Cerebellar nuclear complex (tissue), 1 donor: ENCODE results near the gene ELMO1.
"Not testable (repeated sequence)": the region's sequence is repeated elsewhere in the genome, so short reads cannot be mapped to it uniquely, and the experiment has no call there.

Experiments
- DNase-seq, 2 experiments: peaks; one replicate each; lab custom pipeline; 2025; lab: John Stamatoyannopoulos, UW

Gene ELMO1

GRCh38 chr7:36977878-36978277 lies 470.8 kb downstream of the ELMO1 start:
- DNase-seq, result no peak

- DNase-seq, result not testable (repeated sequence)
These were observed 475.1 kb downstream of the ELMO1 start for GRCh38 chr7:36973534-36973933.

- no peak for DNase-seq
These were observed 476.5 kb downstream of the ELMO1 start for GRCh38 chr7:36972140-36972518.

GRCh38 chr7:36971515-36972139 lies 477.0 kb downstream of the ELMO1 start:
- DNase-seq, result no peak

GRCh38 chr7:36970551-36971514 lies 477.8 kb downstream of the ELMO1 start:
- no peak for DNase-seq

- DNase-seq, result no peak
These were observed 479.3 kb downstream of the ELMO1 start for GRCh38 chr7:36969376-36969775.

- peak; percentile 28 to 91 for DNase-seq
These were observed 481.3 kb downstream of the ELMO1 start for GRCh38 chr7:36967387-36967786.

GRCh38 chr7:36966636-36967035 lies 482.0 kb downstream of the ELMO1 start:
- DNase-seq, result no peak

- no peak for DNase-seq
These were observed 482.6 kb downstream of the ELMO1 start for GRCh38 chr7:36966039-36966438.

GRCh38 chr7:36965625-36966024 lies 483.0 kb downstream of the ELMO1 start:
- no peak for DNase-seq

- DNase-seq, result no peak
These were observed 484.4 kb downstream of the ELMO1 start for GRCh38 chr7:36964297-36964696.

GRCh38 chr7:36962367-36962766 lies 486.3 kb downstream of the ELMO1 start:
- no peak for DNase-seq

- no peak for DNase-seq
These were observed 487.0 kb downstream of the ELMO1 start for GRCh38 chr7:36961693-36962092.

GRCh38 chr7:36961097-36961496 lies 487.6 kb downstream of the ELMO1 start:
- DNase-seq, result no peak

- no peak for DNase-seq
These were observed 488.6 kb downstream of the ELMO1 start for GRCh38 chr7:36960105-36960504.

- DNase-seq, result no peak
These were observed 490.4 kb downstream of the ELMO1 start for GRCh38 chr7:36958111-36958733.

- no peak for DNase-seq
These were observed 491.0 kb downstream of the ELMO1 start for GRCh38 chr7:36957620-36958019.

GRCh38 chr7:36956814-36957213 lies 491.9 kb downstream of the ELMO1 start:
- no peak for DNase-seq

- no peak for DNase-seq
These were observed 493.1 kb downstream of the ELMO1 start for GRCh38 chr7:36955456-36956129.

- DNase-seq, result no peak
These were observed 497.4 kb downstream of the ELMO1 start for GRCh38 chr7:36951257-36951697.

GRCh38 chr7:36949711-36950600 lies 498.7 kb downstream of the ELMO1 start:
- DNase-seq, result no peak
